Motor neuron (in vitro differentiated cells): Measurements from ENCODE around the gene PPP1R1B. TPM values are rescaled to one million over a fixed set of nuclear protein-coding genes. Genes with fewer than 3 reads are reported as not detected.

Experiments
- ATAC-seq, 8 experiments: fragments of 200-7000 bp; cut with Tn5 transposase; replicated peaks in 6 of 8; 2 replicates each; pipeline ENCODE4 v1.8.0; 2021; ENCODE audit warnings: mild to moderate bottlenecking in 8 of 8, moderate library complexity in 8 of 8
- H3K27ac ChIP-seq, 2 donors: fragments of 250-450 bp; sonication (Bioruptor Pico); 2 replicates each; pipeline ENCODE4 v1.9.0; 2021; ENCODE audit warnings: antibody characterized with exemption in 2 of 2, mild to moderate bottlenecking in 2 of 2, moderate library complexity in 1 of 2
- H3K4me1 ChIP-seq, 2 donors: fragments of 250-450 bp; sonication (Bioruptor Pico); replicated peaks in 1 of 2; 2 replicates each; pipeline ENCODE4 v1.6.1; 2021; ENCODE audit warnings: antibody characterized with exemption in 2 of 2, mild to moderate bottlenecking in 2 of 2, moderate library complexity in 1 of 2
- H3K4me3 ChIP-seq, 5 donors: fragments of 250-450 bp; sonication (Bioruptor Pico); 2 replicates each; pipeline ENCODE4 v1.9.0; 2021; ENCODE audit warnings: antibody characterized with exemption in 5 of 5, mild to moderate bottlenecking in 5 of 5, moderate library complexity in 4 of 5
- WGBS, 10 experiments: fragments of 450-650 bp; shearing (Covaris generic); methylation state at CpG; one replicate each; pipeline ENCODE4 v1.0.0; 2022; 5-methylcytosine and 5-hydroxymethylcytosine counted together
- in situ Hi-C, 9 experiments: fragments of 400-800 bp; cut with MboI; loops; one replicate each; pipeline ENCODE4 v1.15.0; 2021; ENCODE audit warnings: low sequenced_read_pairs in 9 of 9, low pct_unique_long_range_greater_than_20kb in 2 of 9; ENCODE audit not compliant: unreplicated experiment in 9 of 9
- total RNA-seq, 8 experiments: library from RNA; unstranded; fragments of 300-600 nt; gene quantifications; 2 replicates each; pipeline versions ENCODE4 v1.2.3 to v1.2.4, GENCODE V29; 2022

Gene PPP1R1B
- total RNA-seq, 8 experiments from 2014 or later = 0.38 to 7.8 (median 0.91) TPM

DNA sequence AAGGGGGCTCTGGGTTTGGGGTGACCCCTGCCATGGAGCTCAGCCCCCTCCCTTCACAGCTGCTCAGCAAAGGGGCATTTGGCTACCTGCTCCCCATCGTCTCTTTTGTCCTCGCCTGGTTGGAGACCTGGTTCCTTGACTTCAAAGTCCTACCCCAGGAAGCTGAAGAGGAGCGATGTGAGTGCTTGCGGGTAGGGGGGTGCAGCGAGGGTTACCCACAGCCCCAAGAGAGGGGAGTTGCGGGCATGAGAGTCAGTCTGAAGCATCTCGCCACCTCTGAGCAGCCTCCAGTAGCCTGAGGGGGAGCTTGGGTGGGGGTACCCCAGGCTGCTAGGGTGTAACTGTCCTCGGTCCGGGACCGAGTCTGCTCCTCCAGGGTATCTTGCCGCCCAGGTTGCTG is 31.6 kb downstream of the PPP1R1B start:
- in situ Hi-C loops = no loop called here
- no peak for ATAC-seq
- Histone ChIP-seq H3K4me3 (no peak overlapping the region), H3K4me1 (peaks cover 8 to 25% of the 10 kb centered on the region in 2 donors), H3K27ac (no peak overlapping the region)
- 88 to 100% (median 90%) methylated on average over 1 to 8 of the region's 11 CpGs; no CpG with 5 or more reads in 6 of the 10 experiments for WGBS, 10 experiments

DNA sequence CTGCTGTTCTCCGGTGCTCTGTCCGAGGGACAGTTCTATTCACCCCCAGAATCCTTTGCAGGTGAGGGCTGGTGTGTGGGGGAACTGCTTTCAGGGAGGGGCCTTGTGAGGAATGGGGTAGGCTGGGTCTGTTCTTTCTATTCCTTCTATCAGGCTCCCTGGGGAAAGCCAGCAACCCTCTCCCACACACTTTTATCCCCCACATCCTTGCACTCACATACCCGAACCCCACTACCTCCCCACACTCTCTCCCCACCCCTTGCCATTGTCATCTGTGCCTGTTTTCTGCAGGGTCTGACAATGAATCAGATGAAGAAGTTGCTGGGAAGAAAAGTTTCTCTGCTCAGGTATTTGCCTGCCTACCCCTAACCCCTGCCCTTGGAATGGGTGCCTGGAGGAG is 32.0 kb downstream of the PPP1R1B start:
- WGBS, 10 experiments = 80 to 93% methylated on average over 1 to 2 of the region's 3 CpGs; no CpG with 5 or more reads in 8 of the 10 experiments
- Histone ChIP-seq H3K4me1 (peaks cover 9 to 25% of the 10 kb centered on the region in 2 donors), H3K27ac (no peak overlapping the region), H3K4me3 (no peak overlapping the region)
- in situ Hi-C loops = no loop called here
- ATAC-seq = no peak

DNA sequence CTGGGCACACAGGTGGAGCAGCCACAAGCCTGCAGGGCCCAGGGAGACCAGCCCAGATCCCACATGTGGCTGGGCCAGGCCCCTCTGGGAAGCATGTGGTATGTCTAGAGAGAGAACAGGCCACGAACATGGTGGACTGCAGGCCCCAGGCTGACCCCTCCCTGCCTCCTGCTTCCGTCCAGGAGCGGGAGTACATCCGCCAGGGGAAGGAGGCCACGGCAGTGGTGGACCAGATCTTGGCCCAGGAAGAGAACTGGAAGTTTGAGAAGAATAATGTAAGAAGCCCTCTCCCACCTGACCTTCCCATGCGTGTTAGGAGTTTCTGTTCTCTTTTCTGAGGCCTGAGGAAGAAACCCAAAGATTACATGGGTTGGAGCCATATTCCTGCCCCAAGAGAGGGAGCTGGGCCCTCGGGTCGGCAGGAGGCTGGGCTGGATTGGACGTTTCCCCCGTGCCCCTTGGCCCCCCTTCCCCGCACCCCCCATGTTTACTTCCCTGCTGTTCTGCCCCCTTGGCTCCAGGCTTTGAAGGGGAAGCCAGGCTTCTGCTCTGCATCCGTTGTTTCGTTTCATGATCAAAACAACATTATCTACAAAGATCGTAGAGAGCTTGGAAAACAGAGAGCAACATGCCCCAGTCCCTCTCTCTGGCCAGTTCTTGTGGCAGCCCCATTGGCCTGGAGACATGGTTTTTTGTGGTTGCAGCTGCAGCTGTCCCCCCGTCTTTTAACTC is 32.7 kb downstream of the PPP1R1B start:
- in situ Hi-C loops = no loop called here
- WGBS, 10 experiments = 60 to 100% (median 91%) methylated on average over 1 to 6 of the region's 15 CpGs; no CpG with 5 or more reads in 3 of the 10 experiments
- ATAC-seq = no peak
- Histone ChIP-seq H3K4me1 (peaks cover 10 to 23% of the 10 kb centered on the region in 2 donors), H3K27ac (no peak overlapping the region), H3K4me3 (no peak overlapping the region)

DNA sequence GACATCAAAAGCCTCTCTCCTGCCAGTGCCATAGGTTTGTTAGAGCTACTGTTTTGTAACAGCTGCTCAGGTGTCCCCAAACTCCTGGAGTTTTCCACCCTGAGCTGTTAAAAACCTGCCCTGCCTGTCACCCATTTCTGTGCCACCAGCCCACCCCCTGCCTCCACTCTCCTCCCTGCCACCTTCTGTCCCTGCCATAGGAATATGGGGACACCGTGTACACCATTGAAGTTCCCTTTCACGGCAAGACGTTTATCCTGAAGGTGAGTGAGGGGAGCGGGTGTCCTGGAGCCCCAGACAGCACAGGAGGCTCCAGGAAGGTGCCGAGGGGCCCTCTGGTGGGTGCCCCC is 33.2 kb downstream of the PPP1R1B start:
- H3K27ac ChIP-seq = no peak overlapping the region
- H3K4me1 ChIP-seq = peaks cover 10 to 24% of the 10 kb centered on the region in 2 donors
- ATAC-seq = no peak
- in situ Hi-C loops = no loop called here
- WGBS, 10 experiments = 85 to 100% (median 90%) methylated on average over 2 to 4 of the region's 5 CpGs; no CpG with 5 or more reads in 7 of the 10 experiments
- no peak overlapping the region for H3K4me3 ChIP-seq

DNA sequence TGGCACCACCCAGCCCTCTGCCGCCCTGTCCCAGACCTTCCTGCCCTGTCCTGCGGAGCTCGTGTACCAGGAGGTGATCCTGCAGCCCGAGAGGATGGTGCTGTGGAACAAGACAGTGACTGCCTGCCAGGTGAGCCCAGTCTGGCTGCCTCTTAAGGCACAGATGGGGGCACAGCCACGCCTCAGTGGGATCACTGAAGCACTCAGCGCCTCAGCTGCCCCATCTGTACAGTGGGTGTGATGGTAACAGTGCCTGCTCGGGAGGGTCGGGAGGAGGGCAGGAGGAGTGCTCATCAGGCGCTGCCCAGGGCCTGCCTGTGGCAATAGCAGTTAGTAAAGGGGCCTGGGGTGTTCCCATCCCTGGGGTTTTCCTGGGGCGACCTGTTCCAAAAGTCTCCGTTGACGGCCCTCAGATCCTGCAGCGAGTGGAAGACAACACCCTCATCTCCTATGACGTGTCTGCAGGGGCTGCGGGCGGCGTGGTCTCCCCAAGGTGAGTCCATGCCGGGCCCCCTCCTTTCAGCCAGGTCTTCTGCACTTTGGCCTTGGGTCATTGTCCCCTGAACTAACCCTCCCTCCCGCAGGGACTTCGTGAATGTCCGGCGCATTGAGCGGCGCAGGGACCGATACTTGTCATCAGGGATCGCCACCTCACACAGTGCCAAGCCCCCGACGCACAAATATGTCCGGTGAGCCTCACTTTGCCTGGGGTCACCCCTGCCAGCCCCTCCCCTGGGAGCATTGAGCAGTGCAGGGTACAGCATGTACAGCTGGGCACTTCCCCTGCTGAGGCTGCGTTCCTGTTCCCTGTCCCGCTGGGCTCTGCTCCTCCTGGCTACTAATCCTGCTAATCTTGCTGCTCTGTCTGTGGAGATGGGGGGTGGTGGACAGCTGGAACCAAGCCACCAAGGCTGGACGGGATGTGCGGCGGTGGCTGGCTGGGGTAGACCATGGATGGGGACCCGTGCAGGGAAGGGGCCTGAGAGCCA is 33.9 kb downstream of the PPP1R1B start:
- 60 to 100% (median 93%) methylated on average over 2 to 11 of the region's 35 CpGs; no CpG with 5 or more reads in 5 of the 10 experiments for WGBS, 10 experiments
- no peak overlapping the region for H3K27ac ChIP-seq
- no peak for ATAC-seq
- in situ Hi-C loops = no loop called here
- peaks cover 10 to 31% of the 10 kb centered on the region in 2 donors for H3K4me1 ChIP-seq
- H3K4me3 ChIP-seq = no peak overlapping the region

DNA sequence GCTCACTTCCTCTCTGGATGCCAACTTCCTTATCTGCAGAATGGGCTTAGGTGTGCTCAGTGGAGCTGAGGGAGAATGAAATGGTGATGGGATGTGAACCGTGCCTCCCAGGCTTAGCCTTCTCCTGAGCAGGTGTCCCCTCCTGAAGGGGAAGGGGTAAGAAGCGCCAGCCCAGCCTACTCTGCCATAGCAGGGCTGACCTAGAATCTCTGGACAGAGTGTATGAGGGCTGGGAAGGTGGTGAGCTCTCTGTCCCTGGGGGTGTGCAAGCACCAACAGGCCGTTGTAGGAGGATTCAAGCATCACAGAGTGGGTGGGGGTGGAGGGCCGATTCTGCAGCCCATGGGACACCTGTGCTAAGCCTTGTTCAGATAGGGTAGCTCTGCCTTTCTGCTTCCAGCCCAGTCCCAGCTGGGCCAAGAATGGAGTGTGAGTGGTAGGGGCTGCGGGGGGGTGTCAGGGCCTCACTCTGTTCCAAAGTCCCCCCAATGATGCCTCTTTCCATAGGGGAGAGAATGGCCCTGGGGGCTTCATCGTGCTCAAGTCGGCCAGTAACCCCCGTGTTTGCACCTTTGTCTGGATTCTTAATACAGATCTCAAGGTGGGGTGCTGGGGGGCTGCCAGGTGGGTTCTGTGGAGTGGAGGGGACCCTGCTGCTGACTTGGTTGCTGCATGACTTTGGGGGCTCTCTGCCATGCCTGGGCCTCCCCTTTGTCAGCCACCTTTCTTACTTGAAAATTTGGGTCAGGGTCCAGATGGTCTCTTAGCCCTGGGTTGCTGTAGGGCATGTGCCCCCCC is 35.2 kb downstream of the PPP1R1B start:
- no peak overlapping the region for H3K4me3 ChIP-seq
- H3K27ac ChIP-seq = no peak overlapping the region
- peaks cover 8 to 35% of the 10 kb centered on the region in 2 donors for H3K4me1 ChIP-seq
- 40 to 80% (median 73%) methylated on average over 1 to 3 of the region's 8 CpGs; no CpG with 5 or more reads in 7 of the 10 experiments for WGBS, 10 experiments
- in situ Hi-C loops = no loop called here
- ATAC-seq = no peak

DNA sequence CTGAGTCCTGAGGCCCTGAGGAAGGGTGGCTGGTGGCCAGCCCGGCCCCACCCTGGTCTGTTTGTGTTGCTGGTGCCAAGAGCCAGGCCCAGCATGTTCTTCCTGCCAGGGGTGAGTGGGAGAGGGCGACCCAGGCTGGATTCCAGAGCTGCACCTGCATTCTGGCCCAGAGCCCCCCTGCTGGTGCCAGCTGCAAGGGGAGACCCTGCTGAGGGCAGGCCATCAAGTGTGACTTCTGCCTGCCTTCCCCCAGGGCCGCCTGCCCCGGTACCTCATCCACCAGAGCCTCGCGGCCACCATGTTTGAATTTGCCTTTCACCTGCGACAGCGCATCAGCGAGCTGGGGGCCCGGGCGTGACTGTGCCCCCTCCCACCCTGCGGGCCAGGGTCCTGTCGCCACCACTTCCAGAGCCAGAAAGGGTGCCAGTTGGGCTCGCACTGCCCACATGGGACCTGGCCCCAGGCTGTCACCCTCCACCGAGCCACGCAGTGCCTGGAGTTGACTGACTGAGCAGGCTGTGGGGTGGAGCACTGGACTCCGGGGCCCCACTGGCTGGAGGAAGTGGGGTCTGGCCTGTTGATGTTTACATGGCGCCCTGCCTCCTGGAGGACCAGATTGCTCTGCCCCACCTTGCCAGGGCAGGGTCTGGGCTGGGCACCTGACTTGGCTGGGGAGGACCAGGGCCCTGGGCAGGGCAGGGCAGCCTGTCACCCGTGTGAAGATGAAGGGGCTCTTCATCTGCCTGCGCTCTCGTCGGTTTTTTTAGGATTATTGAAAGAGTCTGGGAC is 36.0 kb downstream of the PPP1R1B start:
- Histone ChIP-seq H3K27ac (peak overlapping the region in 1 of 2 donors; percentile 23), H3K4me3 (no peak overlapping the region), H3K4me1 (peaks cover 14 to 43% of the 10 kb centered on the region in 2 donors)
- in situ Hi-C loops = no loop called here
- 70 to 100% methylated on average over 1 to 2 of the region's 22 CpGs; no CpG with 5 or more reads in 8 of the 10 experiments for WGBS, 10 experiments
- ATAC-seq = peak in 4 of 8 experiments; percentile 3 to 9 (median 8)

DNA sequence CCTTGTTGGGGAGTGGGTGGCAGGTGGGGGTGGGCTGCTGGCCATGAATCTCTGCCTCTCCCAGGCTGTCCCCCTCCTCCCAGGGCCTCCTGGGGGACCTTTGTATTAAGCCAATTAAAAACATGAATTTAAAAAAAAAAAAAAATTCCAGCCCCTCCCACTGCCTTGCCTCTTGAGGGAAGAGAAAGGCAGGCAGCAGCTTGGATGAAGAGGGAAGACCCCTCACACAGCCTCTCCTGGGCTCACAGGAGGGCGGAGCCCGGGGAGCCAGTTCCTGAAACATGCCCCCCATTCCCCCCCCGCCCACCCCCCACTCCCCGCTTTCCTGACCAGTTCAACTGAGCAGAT is 36.6 kb downstream of the PPP1R1B start:
- Histone ChIP-seq H3K4me3 (no peak overlapping the region), H3K4me1 (peaks cover 14 to 47% of the 10 kb centered on the region in 2 donors), H3K27ac (no peak overlapping the region)
- in situ Hi-C loops = no loop called here
- WGBS, 10 experiments = no CpG with 5 or more reads among the region's 4 CpGs
- ATAC-seq = peak in 4 of 8 experiments; percentile 2 to 8 (median 4)

DNA sequence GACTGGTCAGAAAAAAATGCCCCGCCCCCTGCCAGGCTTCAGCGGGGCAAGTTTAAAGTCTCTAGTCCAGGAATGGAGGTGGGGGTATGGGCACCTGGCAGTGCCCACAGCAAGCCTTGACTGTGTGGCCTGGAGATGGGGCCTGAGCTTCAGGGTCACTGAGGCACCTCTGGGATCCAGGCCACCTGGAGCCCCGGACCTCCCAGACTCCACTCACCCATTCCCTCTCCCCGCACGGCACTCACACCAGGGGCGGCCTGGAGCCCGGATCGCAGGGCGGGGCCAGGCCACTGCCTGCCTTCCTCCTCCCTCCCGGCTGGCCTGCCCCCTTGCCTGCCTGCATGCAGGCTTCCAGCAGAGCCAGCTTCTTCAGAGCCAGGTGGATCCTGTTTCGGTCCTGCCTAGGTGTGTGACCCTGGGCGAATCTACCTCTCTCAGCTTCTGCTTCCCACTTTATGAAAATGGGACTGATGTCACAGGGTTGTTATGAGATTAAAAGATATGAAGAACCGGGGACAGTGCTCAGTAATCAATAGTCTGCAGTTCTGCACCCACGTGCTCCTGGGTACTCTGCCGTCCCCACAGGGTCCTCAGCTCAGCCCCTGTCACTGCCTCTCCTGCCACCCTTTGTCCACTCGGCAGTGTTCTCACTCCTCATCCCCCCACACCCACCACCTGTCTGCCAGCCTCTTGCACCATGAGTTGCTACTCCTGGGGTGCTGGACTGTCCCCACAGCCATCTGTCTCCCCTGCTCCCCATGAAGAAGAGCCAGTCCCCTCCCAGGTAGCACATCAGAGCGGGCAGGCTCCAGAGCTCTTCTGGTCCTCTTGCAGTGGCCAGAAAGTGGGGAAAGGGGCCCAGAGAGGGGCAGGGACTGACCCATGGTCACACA is 37.2 kb downstream of the PPP1R1B start:
- Histone ChIP-seq H3K4me1 (peaks cover 16 to 52% of the 10 kb centered on the region in 2 donors), H3K4me3 (no peak overlapping the region), H3K27ac (no peak overlapping the region)
- ATAC-seq = peak in 3 of 8 experiments; percentile 52 to 59 (median 58)
- in situ Hi-C loops = no loop called here
- WGBS, 10 experiments = 10 to 100% (median 43%) methylated on average over 1 to 6 of the region's 17 CpGs; no CpG with 5 or more reads in 3 of the 10 experiments

DNA sequence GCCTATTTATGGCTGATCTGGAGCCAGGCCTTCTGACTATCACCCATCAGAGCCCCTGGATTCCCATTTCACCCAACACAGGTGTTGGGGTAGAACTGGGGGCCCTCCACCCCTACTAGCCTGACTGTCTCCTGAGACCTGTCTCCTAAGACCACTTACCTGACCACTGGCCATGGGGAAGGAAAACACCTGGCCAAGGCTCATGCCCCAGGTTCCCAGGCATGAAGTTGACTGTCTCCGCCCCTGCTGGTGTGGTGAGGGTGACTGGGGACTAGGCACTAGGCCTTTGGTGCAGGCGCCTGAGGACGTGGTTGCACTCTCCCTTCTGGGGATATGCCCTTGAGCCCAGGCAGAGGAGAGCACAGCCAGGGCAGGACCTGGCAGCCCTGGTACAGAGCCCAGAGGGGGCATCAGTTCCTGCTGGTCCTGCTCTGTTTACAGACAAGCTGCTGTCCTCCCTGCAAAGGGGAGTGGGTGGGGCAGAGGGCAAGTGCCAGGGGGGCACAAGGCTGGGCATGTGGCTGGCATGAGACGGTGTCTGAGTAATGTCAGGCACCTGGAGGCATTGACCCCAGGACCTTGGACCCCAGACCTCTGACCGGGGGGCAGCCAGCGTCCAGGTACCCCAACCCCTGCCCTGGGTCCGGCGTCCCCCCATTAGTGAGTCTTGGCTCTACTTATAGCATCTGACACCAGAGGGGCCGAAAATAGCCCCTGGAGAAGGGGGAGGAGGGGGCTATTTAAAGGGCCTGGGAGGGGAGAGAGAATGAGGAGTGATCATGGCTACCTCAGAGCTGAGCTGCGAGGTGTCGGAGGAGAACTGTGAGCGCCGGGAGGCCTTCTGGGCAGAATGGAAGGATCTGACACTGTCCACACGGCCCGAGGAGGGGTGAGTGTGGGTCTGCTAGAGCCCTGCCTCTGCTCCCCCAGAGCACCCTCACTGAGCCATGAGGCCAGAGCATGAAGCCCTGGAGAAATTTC is 38.1 kb downstream of the PPP1R1B start, which contains the start of gene TCAP:
Gene TCAP, plus strand, starts transcription at position 769 of the 981 bp plus-strand sequence. Its CDS starts 11 bp downstream, at position 780.
- peak in 4 of 8 experiments; percentile 2 to 9 (median 4) for ATAC-seq
- peaks cover 19 to 58% of the 10 kb centered on the region in 2 donors for H3K4me1 ChIP-seq
- in situ Hi-C loops = no loop called here
- H3K4me3 ChIP-seq = no peak within 1 kb of the TSS
- WGBS, 10 experiments = 55% methylated on average over 2 of the region's 15 CpGs; no CpG with 5 or more reads in 9 of the 10 experiments
- H3K27ac ChIP-seq = no peak within 1 kb of the TSS
